ENCODE results near the gene SUGP2. TPM values are rescaled to one million over a fixed set of nuclear protein-coding genes. Genes with fewer than 3 reads are reported as not detected.

SUGP2 gene
- total and polyA plus RNA-seq, 2 experiments from 2014 or later = 102 to 109 TPM

DNA sequence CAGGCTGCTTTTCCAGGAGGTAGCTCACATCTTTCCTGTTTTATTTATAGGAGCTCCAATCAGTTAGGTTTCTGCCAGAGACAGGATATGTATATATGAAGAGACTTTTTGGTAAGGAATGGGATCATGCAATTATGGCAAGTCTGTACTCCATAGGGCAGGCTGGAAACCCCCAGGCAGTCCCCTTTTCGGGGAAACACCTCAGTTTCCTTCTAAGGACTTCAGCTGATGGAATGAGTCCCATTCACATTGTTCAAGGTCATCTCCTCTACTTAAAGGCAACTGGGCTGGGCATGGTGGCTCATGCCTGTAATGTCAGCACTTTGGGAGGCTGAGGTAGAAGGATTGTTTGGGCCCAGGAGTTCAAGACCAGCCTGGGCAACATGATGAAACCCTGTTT is 19.6 kb upstream of the SUGP2 start:
- Histone ChIP-seq H3K4me1 (ENCODE audit: insufficient read depth) (no peaks in the 10 kb centered on the region), H3K9me2 (ENCODE audit: insufficient read depth) (no peaks in the 10 kb centered on the region), H3K79me2 (replicated peaks; ENCODE audit: insufficient read depth) (no peaks in the 10 kb centered on the region), H3K27ac (ENCODE audit: low read depth) (0 out of 2 replicates have a peak overlapping the region, but pooled peaks have one; percentile 59), H4K20me1 (replicated peaks; ENCODE audit: insufficient read depth) (peaks cover 16% of the 10 kb centered on the region), H3K27me3 (ENCODE audit: insufficient read depth) (no peaks in the 10 kb centered on the region), H3K4me3 (no peak overlapping the region), H2AFZ (no peak overlapping the region), H3K4me2 (no peak overlapping the region), H3F3A (replicated peaks; ENCODE audit: low read depth) (peaks cover 7% of the 10 kb centered on the region; the same call in 1 of the 2 replicates), H3K36me3 (ENCODE audit: insufficient read depth) (peaks cover 6% of the 10 kb centered on the region; the same call in 1 of the 2 replicates)
- H3K27ac Mint-ChIP-seq = no peak overlapping the region
- no peaks in the 10 kb centered on the region for H3K9me3 Mint-ChIP-seq
- ATAC-seq = no peak
- peaks cover 3% of the 10 kb centered on the region for H3K27me3 Mint-ChIP-seq (ENCODE audit: insufficient read depth, low read depth, poor library complexity)
- no peak for DNase-seq (ENCODE audit: low spot score)
- TF ChIP-seq CTCF (conservative IDR thresholded peaks at IDR 0.05; ENCODE audit: low read depth in 2 of 2) (no peak), POLR2AphosphoS5 (IDR thresholded peaks at IDR 0.05; ENCODE audit: low read depth) (no peak), STAT1 (IDR thresholded peaks at IDR 0.05; ENCODE audit: unreplicated experiment) (no peak), REST (IDR thresholded peaks at IDR 0.05; ENCODE audit: unreplicated experiment) (no peak), ZNF114 (CRISPR knock-in tag; IDR thresholded peaks at IDR 0.05) (no peak), ETS1 (IDR thresholded peaks at IDR 0.05) (no peak), EZH2 (IDR thresholded peaks at IDR 0.05; ENCODE audit: low read depth, unreplicated experiment) (no peak), CREB1 (CRISPR knock-in tag; IDR thresholded peaks at IDR 0.05; ENCODE audit: low read depth) (no peak)
- TF ChIP-seq, protein P1, sequence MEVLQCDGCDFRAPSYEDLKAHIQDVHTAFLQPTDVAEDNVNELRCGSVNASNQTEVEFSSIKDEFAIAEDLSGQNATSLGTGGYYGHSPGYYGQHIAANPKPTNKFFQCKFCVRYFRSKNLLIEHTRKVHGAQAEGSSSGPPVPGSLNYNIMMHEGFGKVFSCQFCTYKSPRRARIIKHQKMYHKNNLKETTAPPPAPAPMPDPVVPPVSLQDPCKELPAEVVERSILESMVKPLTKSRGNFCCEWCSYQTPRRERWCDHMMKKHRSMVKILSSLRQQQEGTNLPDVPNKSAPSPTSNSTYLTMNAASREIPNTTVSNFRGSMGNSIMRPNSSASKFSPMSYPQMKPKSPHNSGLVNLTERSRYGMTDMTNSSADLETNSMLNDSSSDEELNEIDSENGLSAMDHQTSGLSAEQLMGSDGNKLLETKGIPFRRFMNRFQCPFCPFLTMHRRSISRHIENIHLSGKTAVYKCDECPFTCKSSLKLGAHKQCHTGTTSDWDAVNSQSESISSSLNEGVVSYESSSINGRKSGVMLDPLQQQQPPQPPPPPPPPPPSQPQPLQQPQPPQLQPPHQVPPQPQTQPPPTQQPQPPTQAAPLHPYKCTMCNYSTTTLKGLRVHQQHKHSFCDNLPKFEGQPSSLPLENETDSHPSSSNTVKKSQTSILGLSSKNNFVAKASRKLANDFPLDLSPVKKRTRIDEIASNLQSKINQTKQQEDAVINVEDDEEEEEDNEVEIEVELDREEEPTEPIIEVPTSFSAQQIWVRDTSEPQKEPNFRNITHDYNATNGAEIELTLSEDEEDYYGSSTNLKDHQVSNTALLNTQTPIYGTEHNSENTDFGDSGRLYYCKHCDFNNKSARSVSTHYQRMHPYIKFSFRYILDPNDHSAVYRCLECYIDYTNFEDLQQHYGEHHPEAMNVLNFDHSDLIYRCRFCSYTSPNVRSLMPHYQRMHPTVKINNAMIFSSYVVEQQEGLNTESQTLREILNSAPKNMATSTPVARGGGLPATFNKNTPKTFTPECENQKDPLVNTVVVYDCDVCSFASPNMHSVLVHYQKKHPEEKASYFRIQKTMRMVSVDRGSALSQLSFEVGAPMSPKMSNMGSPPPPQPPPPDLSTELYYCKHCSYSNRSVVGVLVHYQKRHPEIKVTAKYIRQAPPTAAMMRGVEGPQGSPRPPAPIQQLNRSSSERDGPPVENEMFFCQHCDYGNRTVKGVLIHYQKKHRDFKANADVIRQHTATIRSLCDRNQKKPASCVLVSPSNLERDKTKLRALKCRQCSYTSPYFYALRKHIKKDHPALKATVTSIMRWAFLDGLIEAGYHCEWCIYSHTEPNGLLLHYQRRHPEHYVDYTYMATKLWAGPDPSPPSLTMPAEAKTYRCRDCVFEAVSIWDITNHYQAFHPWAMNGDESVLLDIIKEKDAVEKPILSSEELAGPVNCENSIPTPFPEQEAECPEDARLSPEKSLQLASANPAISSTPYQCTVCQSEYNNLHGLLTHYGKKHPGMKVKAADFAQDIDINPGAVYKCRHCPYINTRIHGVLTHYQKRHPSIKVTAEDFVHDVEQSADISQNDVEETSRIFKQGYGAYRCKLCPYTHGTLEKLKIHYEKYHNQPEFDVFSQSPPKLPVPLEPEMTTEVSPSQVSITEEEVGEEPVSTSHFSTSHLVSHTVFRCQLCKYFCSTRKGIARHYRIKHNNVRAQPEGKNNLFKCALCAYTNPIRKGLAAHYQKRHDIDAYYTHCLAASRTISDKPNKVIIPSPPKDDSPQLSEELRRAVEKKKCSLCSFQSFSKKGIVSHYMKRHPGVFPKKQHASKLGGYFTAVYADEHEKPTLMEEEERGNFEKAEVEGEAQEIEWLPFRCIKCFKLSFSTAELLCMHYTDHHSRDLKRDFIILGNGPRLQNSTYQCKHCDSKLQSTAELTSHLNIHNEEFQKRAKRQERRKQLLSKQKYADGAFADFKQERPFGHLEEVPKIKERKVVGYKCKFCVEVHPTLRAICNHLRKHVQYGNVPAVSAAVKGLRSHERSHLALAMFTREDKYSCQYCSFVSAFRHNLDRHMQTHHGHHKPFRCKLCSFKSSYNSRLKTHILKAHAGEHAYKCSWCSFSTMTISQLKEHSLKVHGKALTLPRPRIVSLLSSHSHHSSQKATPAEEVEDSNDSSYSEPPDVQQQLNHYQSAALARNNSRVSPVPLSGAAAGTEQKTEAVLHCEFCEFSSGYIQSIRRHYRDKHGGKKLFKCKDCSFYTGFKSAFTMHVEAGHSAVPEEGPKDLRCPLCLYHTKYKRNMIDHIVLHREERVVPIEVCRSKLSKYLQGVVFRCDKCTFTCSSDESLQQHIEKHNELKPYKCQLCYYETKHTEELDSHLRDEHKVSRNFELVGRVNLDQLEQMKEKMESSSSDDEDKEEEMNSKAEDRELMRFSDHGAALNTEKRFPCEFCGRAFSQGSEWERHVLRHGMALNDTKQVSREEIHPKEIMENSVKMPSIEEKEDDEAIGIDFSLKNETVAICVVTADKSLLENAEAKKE (CRISPR knock-in tag; IDR thresholded peaks at IDR 0.05) = no peak
- peaks cover 70% of the 10 kb centered on the region for H3K36me3 Mint-ChIP-seq (ENCODE audit: low read depth)
- no peak overlapping the region for H3K4me3 Mint-ChIP-seq
- no peaks in the 10 kb centered on the region for H3K4me1 Mint-ChIP-seq

All from GM23338 (cell line).